Measurements from ENCODE around the gene AHNAK2.
"Not testable (repeated sequence)": the region's sequence is repeated elsewhere in the genome, so short reads cannot be mapped to it uniquely, and the experiment has no call there.

AHNAK2 gene

GRCh38 chr14:104977681-104978653 lies at the start of gene AHNAK2:
AHNAK2 (minus strand) TSS chr14:104978374; CDS start chr14:104978237, 137 bp downstream.
- peak; percentile 35 for DNase-seq

GRCh38 chr14:105027718-105028117 lies 49.5 kb upstream of the AHNAK2 start:
- DNase-seq: not testable (repeated sequence)

- DNase-seq: no peak
These were observed 48.8 kb upstream of the AHNAK2 start for GRCh38 chr14:105026802-105027563.

GRCh38 chr14:105026033-105026785 lies 48.0 kb upstream of the AHNAK2 start:
- no peak for DNase-seq

- no peak for DNase-seq
These were observed 47.3 kb upstream of the AHNAK2 start for GRCh38 chr14:105025429-105025828.

GRCh38 chr14:105023791-105024480 lies 45.8 kb upstream of the AHNAK2 start:
- DNase-seq: no peak

GRCh38 chr14:105023144-105023543 lies 45.0 kb upstream of the AHNAK2 start:
- DNase-seq: no peak

GRCh38 chr14:105022276-105022670 lies 44.1 kb upstream of the AHNAK2 start:
- DNase-seq: no peak

GRCh38 chr14:105021656-105022275 lies 43.6 kb upstream of the AHNAK2 start:
- DNase-seq: peak; percentile 41

- DNase-seq: peak; percentile 96
These were observed 42.9 kb upstream of the AHNAK2 start, which contains the start of gene CDCA4 for GRCh38 chr14:105020815-105021655. CDCA4 (minus strand) TSS chr14:105021083; CDS start chr14:105011929, 9,154 bp downstream.

GRCh38 chr14:105019861-105020814 lies 42.0 kb upstream of the AHNAK2 start:
- DNase-seq: no peak

GRCh38 chr14:105018414-105018813 lies 40.2 kb upstream of the AHNAK2 start:
- no peak for DNase-seq

- no peak for DNase-seq
These were observed 37.7 kb upstream of the AHNAK2 start for GRCh38 chr14:105015905-105016304.

- no peak for DNase-seq
These were observed 37.1 kb upstream of the AHNAK2 start for GRCh38 chr14:105015242-105015641.

GRCh38 chr14:105014631-105015030 lies 36.5 kb upstream of the AHNAK2 start:
- no peak for DNase-seq

- no peak for DNase-seq
These were observed 35.9 kb upstream of the AHNAK2 start for GRCh38 chr14:105014032-105014431.

- DNase-seq: no peak
These were observed 35.1 kb upstream of the AHNAK2 start for GRCh38 chr14:105013150-105013785.

GRCh38 chr14:105012171-105012985 lies 34.2 kb upstream of the AHNAK2 start:
- DNase-seq: no peak
